Thoracic aorta (tissue), 2 donors: ENCODE data around the gene PTBP1. TPM values are rescaled to one million over a fixed set of nuclear protein-coding genes. Genes with fewer than 3 reads are reported as not detected.

ENCODE experiments used
- ATAC-seq: fragments of 150-250 bp; one replicate; pipeline ENCODE4 v1.8.0; 2017; ENCODE audit warnings: low read depth; ENCODE audit not compliant: insufficient number of reproducible peaks, low FRiP score
- DNase-seq: peaks from one replicate; pipeline ENCODE4 v3.0.0-alpha.2; 2020; ENCODE audit warnings: low spot score
- H3K27ac ChIP-seq, 2 donors: fragments of 200-600 bp; sonication (generic); 1 replicate in 1 of 2; 2 replicates in 1 of 2; pipeline ENCODE4 v1.5.1; 2016; ENCODE audit warnings: mild to moderate bottlenecking in 2 of 2, moderate library complexity in 2 of 2
- H3K27me3 ChIP-seq: fragments of 200-600 bp; sonication (generic); replicated peaks from 2 replicates; pipeline ENCODE4 v1.6.0; 2016; ENCODE audit warnings: mild to moderate bottlenecking; ENCODE audit not compliant: insufficient read depth
- H3K36me3 ChIP-seq: fragments of 200-600 bp; sonication (generic); one replicate; pipeline ENCODE4 v1.5.1; 2016
- H3K4me1 ChIP-seq, 2 donors: fragments of 200-600 bp; sonication (generic); 1 replicate in 1 of 2; 2 replicates in 1 of 2; pipeline versions ENCODE4 v1.5.1 to v1.6.0; 2016; ENCODE audit warnings: low read depth in 2 of 2, mild to moderate bottlenecking in 1 of 2; ENCODE audit not compliant: control insufficient read depth in 1 of 2
- H3K4me3 ChIP-seq: fragments of 200-600 bp; sonication (generic); 2 replicates; pipeline ENCODE4 v1.5.1; 2016; ENCODE audit warnings: mild to moderate bottlenecking
- H3K9me3 ChIP-seq: fragments of 200-600 bp; sonication (generic); 2 replicates; pipeline ENCODE4 v1.5.1; 2016
- CTCF ChIP-seq: fragments of 200-600 bp; sonication (generic); IDR thresholded peaks from one replicate; pipeline ENCODE4 v1.5.1; 2019; ENCODE audit warnings: antibody characterized with exemption
- total RNA-seq, 2 donors: library from RNA; depleted of rRNA; stranded (reverse); fragments of >200 nt; gene quantifications; one replicate each; pipeline versions ENCODE4 v1.1.0 to v1.2.3, GENCODE V29; 2016

Gene PTBP1
- total RNA-seq, 2 donors from 2014 or later: 149 to 163 TPM

DNA sequence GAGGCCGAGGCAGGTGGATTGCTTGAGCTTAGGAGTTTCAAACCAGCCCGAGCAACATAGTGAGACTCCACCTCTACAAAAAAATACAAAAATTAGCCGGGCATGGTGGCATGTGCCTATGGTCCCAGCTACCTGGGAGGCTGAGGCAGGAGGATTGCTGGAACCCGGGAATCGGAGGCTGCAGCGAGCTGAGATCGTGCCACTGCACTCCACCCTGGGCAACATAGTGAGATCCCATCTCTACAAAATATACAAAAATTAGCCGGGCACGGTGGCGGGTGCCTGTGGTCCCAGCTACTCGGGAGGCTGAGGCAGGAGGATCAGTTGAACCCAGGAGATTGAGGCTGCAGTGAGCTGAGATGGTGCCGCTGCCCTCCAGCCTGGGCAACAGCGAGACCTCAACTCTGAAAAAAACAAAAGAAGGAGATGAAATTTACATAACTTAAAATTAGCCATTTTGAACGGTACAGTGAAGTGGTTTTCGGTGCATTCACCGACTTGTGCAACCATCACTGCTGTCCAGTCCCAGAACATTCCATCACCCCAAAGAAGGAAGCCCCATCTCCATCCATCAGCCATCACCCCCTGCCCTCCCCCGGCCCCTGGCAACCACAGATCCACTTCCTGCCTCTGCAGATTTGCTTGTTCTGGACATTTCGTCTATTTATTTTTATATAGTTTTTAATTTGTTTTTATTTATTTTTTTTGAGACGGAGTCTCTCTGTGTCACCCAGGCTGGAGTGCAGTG lies 28.8 kb downstream of the PTBP1 start:
- no peak for TF ChIP-seq CTCF
- ATAC-seq (no peak), DNase-seq (no peak)
- H3K4me3 ChIP-seq: no peak overlapping the region
- H3K36me3 ChIP-seq: no peaks in the 10 kb centered on the region
- H3K9me3 ChIP-seq: no peaks in the 10 kb centered on the region
- H3K4me1 ChIP-seq: peaks cover 6 to 8% of the 10 kb centered on the region in 2 donors
- H3K27me3 ChIP-seq: peaks cover 12% of the 10 kb centered on the region
- no peak overlapping the region for H3K27ac ChIP-seq

GRCh38 chr19:827314-827709 lies 30.1 kb downstream of the PTBP1 start:
- Histone ChIP-seq H3K27ac (no peak overlapping the region), H3K36me3 (no peaks in the 10 kb centered on the region), H3K9me3 (no peaks in the 10 kb centered on the region), H3K4me1 (no peaks in the 10 kb centered on the region), H3K4me3 (no peak overlapping the region), H3K27me3 (peaks cover 8% of the 10 kb centered on the region)
- ATAC-seq (no peak), DNase-seq (no peak)
- TF ChIP-seq CTCF: no peak

GRCh38 chr19:827710-828321 lies 30.6 kb downstream of the PTBP1 start, which contains the start of gene AZU1:
TSS of gene AZU1 (plus strand) at chr19:827837. CDS start at chr19:827847, 10 bp downstream.
- H3K27me3 ChIP-seq: peaks cover 3% of the 10 kb centered on the region
- no peak for TF ChIP-seq CTCF
- H3K9me3 ChIP-seq: no peaks in the 10 kb centered on the region
- DNase-seq: no peak
- H3K4me3 ChIP-seq: no peak within 1 kb of the TSS
- no peaks in the 10 kb centered on the region for H3K36me3 ChIP-seq
- ATAC-seq: no peak
- no peak within 1 kb of the TSS for H3K27ac ChIP-seq
- H3K4me1 ChIP-seq: no peaks in the 10 kb centered on the region

- ATAC-seq: no peak
- Histone ChIP-seq H3K9me3 (no peaks in the 10 kb centered on the region), H3K27me3 (no peaks in the 10 kb centered on the region), H3K4me1 (no peaks in the 10 kb centered on the region), H3K27ac (no peak overlapping the region), H3K36me3 (no peaks in the 10 kb centered on the region), H3K4me3 (no peak overlapping the region)
- no peak for DNase-seq
- TF ChIP-seq CTCF: no peak
Observed at GRCh38 chr19:829129-829758, 32.0 kb downstream of the PTBP1 start.
